A549 (cell line): ENCODE measurements around the gene NUDT2.

ENCODE experiments used
- EP300 ChIP-seq, 2 experiments: fragments of >200 bp; sonication (Bioruptor Twin); formaldehyde crosslinking; IDR thresholded peaks; 2 replicates in 1 of 2; 3 replicates in 1 of 2; pipeline ENCODE4 v1.6.1; 2016 to 2017
- HDAC2 ChIP-seq: fragments of 200-600 bp; sonication (generic); IDR thresholded peaks from 2 replicates; pipeline ENCODE4 v1.6.1; 2016
- KDM5A ChIP-seq: fragments of 200-600 bp; sonication (generic); IDR thresholded peaks from 2 replicates; pipeline ENCODE4 v1.6.1; 2016; ENCODE audit warnings: antibody characterized with exemption, mild to moderate bottlenecking
- MAFK ChIP-seq: fragments of 450-650 bp; IDR thresholded peaks from 2 replicates; pipeline ENCODE4 v1.6.1; 2014; ENCODE audit not compliant: partially characterized antibody
- NFE2L2 ChIP-seq: fragments of 150-350 bp; conservative IDR thresholded peaks from 2 replicates; pipeline ENCODE4 v1.6.1; 2014; ENCODE audit warnings: low read length
- NR3C1 ChIP-seq: fragments of >200 bp; sonication (Bioruptor Twin); formaldehyde crosslinking; IDR thresholded peaks from 3 replicates; pipeline ENCODE4 v1.6.1; 2017
- SMC3 ChIP-seq: fragments of >200 bp; sonication (Bioruptor Twin); formaldehyde crosslinking; IDR thresholded peaks from 3 replicates; pipeline ENCODE4 v1.6.1; 2018; ENCODE audit warnings: inconsistent platforms
- TF ChIP-seq, protein P1 (sequence below): IDR thresholded peaks from 2 replicates; pipeline ENCODE4 v1.6.1; 2012
- TF ChIP-seq, protein P2 (sequence below): IDR thresholded peaks from 2 replicates; pipeline ENCODE4 v1.6.1; 2012
- TF ChIP-seq, protein P3 (sequence below): fragments of 200-600 bp; sonication (generic); IDR thresholded peaks from 2 replicates; pipeline ENCODE4 v1.6.1; 2016; ENCODE audit warnings: antibody characterized with exemption, mild to moderate bottlenecking, moderate library complexity
- TF ChIP-seq, protein P4 (sequence below): fragments of >200 bp; sonication (Bioruptor Twin); formaldehyde crosslinking; IDR thresholded peaks from 3 replicates; pipeline ENCODE4 v1.5.1; 2016

DNA sequence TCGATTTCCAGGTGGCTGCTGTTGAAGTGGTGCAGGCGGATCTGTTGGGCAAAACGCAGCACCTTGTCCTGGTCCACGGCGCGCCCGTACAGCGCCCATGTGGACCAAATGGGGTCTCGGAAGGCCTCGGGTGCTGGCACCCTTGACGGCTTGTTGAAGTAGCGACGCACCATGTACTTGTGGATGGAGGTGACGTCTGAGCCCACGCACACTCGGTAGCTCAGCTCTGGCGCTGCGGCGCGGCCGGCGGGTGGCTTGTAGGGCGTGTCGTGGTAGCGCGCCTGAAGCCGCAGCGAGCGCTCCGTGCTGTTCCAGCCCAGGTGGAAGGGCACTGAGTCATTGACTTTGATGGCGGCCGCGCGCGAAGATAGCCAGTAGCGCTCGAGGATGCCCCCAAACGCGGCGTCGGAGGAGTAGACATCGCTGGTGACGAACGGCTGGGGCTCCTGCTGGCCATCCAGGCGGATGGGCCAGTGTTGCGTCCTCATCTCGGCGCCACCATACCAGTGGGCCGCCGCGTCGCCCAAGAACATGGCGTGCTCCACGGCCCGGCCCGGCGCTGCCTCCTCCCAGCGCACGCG, 42.6 kb downstream of the NUDT2 start:
- TF ChIP-seq MAFK: no peak
- TF ChIP-seq, protein P1, sequence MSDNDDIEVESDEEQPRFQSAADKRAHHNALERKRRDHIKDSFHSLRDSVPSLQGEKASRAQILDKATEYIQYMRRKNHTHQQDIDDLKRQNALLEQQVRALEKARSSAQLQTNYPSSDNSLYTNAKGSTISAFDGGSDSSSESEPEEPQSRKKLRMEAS: no peak
- TF ChIP-seq, protein P2, sequence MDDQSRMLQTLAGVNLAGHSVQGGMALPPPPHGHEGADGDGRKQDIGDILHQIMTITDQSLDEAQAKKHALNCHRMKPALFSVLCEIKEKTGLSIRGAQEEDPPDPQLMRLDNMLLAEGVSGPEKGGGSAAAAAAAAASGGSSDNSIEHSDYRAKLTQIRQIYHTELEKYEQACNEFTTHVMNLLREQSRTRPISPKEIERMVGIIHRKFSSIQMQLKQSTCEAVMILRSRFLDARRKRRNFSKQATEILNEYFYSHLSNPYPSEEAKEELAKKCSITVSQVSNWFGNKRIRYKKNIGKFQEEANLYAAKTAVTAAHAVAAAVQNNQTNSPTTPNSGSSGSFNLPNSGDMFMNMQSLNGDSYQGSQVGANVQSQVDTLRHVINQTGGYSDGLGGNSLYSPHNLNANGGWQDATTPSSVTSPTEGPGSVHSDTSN: no peak
- TF ChIP-seq, protein P3, sequence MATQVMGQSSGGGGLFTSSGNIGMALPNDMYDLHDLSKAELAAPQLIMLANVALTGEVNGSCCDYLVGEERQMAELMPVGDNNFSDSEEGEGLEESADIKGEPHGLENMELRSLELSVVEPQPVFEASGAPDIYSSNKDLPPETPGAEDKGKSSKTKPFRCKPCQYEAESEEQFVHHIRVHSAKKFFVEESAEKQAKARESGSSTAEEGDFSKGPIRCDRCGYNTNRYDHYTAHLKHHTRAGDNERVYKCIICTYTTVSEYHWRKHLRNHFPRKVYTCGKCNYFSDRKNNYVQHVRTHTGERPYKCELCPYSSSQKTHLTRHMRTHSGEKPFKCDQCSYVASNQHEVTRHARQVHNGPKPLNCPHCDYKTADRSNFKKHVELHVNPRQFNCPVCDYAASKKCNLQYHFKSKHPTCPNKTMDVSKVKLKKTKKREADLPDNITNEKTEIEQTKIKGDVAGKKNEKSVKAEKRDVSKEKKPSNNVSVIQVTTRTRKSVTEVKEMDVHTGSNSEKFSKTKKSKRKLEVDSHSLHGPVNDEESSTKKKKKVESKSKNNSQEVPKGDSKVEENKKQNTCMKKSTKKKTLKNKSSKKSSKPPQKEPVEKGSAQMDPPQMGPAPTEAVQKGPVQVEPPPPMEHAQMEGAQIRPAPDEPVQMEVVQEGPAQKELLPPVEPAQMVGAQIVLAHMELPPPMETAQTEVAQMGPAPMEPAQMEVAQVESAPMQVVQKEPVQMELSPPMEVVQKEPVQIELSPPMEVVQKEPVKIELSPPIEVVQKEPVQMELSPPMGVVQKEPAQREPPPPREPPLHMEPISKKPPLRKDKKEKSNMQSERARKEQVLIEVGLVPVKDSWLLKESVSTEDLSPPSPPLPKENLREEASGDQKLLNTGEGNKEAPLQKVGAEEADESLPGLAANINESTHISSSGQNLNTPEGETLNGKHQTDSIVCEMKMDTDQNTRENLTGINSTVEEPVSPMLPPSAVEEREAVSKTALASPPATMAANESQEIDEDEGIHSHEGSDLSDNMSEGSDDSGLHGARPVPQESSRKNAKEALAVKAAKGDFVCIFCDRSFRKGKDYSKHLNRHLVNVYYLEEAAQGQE: no peak
- TF ChIP-seq NFE2L2: no peak
- TF ChIP-seq, protein P4, sequence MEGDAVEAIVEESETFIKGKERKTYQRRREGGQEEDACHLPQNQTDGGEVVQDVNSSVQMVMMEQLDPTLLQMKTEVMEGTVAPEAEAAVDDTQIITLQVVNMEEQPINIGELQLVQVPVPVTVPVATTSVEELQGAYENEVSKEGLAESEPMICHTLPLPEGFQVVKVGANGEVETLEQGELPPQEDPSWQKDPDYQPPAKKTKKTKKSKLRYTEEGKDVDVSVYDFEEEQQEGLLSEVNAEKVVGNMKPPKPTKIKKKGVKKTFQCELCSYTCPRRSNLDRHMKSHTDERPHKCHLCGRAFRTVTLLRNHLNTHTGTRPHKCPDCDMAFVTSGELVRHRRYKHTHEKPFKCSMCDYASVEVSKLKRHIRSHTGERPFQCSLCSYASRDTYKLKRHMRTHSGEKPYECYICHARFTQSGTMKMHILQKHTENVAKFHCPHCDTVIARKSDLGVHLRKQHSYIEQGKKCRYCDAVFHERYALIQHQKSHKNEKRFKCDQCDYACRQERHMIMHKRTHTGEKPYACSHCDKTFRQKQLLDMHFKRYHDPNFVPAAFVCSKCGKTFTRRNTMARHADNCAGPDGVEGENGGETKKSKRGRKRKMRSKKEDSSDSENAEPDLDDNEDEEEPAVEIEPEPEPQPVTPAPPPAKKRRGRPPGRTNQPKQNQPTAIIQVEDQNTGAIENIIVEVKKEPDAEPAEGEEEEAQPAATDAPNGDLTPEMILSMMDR: no peak
- no peak for TF ChIP-seq EP300 (IDR thresholded peaks at IDR 0.05)
- no peak for TF ChIP-seq HDAC2
- no peak for TF ChIP-seq NR3C1
- no peak for TF ChIP-seq KDM5A
- TF ChIP-seq SMC3: no peak
